PFSK-1 (cell line): Measurements from ENCODE around the gene TMC5.

Source experiments
- FOXP2 ChIP-seq: optimal IDR thresholded peaks from 2 replicates; pipeline ENCODE3; 2011; ENCODE audit warnings: borderline replicate concordance, control low read depth, inconsistent platforms; ENCODE audit not compliant: insufficient read depth; ENCODE audit errors: extremely low read length, extremely low read depth
- POLR2AphosphoS5 ChIP-seq: IDR thresholded peaks from 2 replicates; pipeline ENCODE4 v1.6.1; 2012; ENCODE audit warnings: low read depth, mild to moderate bottlenecking, control low read depth, low read length, moderate library complexity
- REST ChIP-seq, 2 experiments: IDR thresholded peaks; 2 replicates each; pipeline versions ENCODE4 v1.6.1 to v1.8.0; 2011 to 2012; ENCODE audit warnings: low read depth in 2 of 2, low read length in 2 of 2, control low read depth in 1 of 2, inconsistent platforms in 1 of 2, mild to moderate bottlenecking in 1 of 2, moderate library complexity in 1 of 2; ENCODE audit not compliant: insufficient read depth in 1 of 2
- SIN3A ChIP-seq: IDR thresholded peaks from 2 replicates; pipeline ENCODE4 v1.6.1; 2012; ENCODE audit warnings: mild to moderate bottlenecking, low read length, moderate library complexity, borderline replicate concordance; ENCODE audit not compliant: insufficient read depth
- TAF1 ChIP-seq: IDR thresholded peaks from 2 replicates; pipeline ENCODE4 v1.6.1; 2012; ENCODE audit warnings: low read length, control low read depth, borderline replicate concordance; ENCODE audit not compliant: insufficient read depth

Gene TMC5

GRCh38 chr16:19527161-19527560 lies 109.5 kb downstream of the TMC5 start:
- TF ChIP-seq TAF1: no peak
- TF ChIP-seq REST (IDR thresholded peaks at IDR 0.05; ENCODE audit: insufficient read depth in 1 of 2, low read depth in 2 of 2, low read length in 2 of 2): no peak
- TF ChIP-seq POLR2AphosphoS5: no peak
- TF ChIP-seq SIN3A: no peak
- no peak for TF ChIP-seq FOXP2

GRCh38 chr16:19528666-19529065 lies 111.0 kb downstream of the TMC5 start:
- no peak for TF ChIP-seq SIN3A
- no peak for TF ChIP-seq POLR2AphosphoS5
- TF ChIP-seq REST (IDR thresholded peaks at IDR 0.05; ENCODE audit: insufficient read depth in 1 of 2, low read depth in 2 of 2, low read length in 2 of 2): no peak
- no peak for TF ChIP-seq FOXP2
- TF ChIP-seq TAF1: no peak

GRCh38 chr16:19532601-19533000 lies 114.9 kb downstream of the TMC5 start:
- TF ChIP-seq FOXP2: no peak
- no peak for TF ChIP-seq TAF1
- no peak for TF ChIP-seq REST (IDR thresholded peaks at IDR 0.05; ENCODE audit: insufficient read depth in 1 of 2, low read depth in 2 of 2, low read length in 2 of 2)
- TF ChIP-seq POLR2AphosphoS5: no peak
- TF ChIP-seq SIN3A: no peak

- TF ChIP-seq FOXP2: no peak
- no peak for TF ChIP-seq REST (IDR thresholded peaks at IDR 0.05; ENCODE audit: insufficient read depth in 1 of 2, low read depth in 2 of 2, low read length in 2 of 2)
- no peak for TF ChIP-seq TAF1
- no peak for TF ChIP-seq SIN3A
- TF ChIP-seq POLR2AphosphoS5: no peak
Observed at GRCh38 chr16:19540241-19540970, 122.7 kb downstream of the TMC5 start.
